ENCODE results near the gene ACSM6.

Gene ACSM6

DNA sequence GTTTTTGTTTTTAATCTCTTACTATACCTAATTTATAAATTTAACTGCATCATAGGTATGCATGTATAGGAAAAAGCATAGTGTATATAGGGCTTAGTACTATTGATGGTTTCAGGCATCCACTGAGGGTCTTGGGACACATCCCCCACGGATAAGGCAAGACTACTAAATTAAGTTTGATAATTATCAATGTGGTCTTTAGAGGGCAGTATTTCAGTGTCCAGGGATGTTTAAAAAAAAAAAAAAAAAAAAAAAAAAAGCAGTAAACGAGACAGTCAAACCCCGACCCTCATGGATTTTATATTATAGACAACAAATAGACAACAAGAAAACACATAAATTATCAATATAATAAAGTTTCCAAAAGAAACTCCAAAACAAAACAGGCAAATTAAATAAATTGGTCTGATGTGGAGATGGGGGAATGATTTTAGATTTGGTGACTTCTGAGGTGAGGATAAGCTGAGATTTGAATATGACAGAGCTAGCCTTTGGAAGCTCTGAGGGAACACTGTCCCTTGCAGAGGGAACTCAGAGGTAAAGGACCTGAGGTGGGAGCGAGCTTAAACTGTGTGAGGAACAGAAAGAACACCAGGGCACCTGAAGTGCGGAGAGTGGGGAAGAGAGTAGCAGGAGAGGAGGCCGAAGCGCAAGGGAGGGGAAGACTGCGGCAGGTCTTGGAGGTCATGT lies 14.8 kb downstream of the ACSM6 start:
- Mint-ChIP-seq H3K4me3 (no peak overlapping the region), H3K36me3 (ENCODE audit: low read depth) (peaks cover 10% of the 10 kb centered on the region), H3K27ac (peak overlapping the region; percentile 43), H3K9me3 (no peaks in the 10 kb centered on the region), H3K4me1 (no peaks in the 10 kb centered on the region), H3K27me3 (ENCODE audit: low read depth, poor library complexity) (no peaks in the 10 kb centered on the region)
- TF ChIP-seq, protein P1, sequence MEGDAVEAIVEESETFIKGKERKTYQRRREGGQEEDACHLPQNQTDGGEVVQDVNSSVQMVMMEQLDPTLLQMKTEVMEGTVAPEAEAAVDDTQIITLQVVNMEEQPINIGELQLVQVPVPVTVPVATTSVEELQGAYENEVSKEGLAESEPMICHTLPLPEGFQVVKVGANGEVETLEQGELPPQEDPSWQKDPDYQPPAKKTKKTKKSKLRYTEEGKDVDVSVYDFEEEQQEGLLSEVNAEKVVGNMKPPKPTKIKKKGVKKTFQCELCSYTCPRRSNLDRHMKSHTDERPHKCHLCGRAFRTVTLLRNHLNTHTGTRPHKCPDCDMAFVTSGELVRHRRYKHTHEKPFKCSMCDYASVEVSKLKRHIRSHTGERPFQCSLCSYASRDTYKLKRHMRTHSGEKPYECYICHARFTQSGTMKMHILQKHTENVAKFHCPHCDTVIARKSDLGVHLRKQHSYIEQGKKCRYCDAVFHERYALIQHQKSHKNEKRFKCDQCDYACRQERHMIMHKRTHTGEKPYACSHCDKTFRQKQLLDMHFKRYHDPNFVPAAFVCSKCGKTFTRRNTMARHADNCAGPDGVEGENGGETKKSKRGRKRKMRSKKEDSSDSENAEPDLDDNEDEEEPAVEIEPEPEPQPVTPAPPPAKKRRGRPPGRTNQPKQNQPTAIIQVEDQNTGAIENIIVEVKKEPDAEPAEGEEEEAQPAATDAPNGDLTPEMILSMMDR (IDR thresholded peaks at IDR 0.05): peak; percentile 21
- no peak for DNase-seq

DNA sequence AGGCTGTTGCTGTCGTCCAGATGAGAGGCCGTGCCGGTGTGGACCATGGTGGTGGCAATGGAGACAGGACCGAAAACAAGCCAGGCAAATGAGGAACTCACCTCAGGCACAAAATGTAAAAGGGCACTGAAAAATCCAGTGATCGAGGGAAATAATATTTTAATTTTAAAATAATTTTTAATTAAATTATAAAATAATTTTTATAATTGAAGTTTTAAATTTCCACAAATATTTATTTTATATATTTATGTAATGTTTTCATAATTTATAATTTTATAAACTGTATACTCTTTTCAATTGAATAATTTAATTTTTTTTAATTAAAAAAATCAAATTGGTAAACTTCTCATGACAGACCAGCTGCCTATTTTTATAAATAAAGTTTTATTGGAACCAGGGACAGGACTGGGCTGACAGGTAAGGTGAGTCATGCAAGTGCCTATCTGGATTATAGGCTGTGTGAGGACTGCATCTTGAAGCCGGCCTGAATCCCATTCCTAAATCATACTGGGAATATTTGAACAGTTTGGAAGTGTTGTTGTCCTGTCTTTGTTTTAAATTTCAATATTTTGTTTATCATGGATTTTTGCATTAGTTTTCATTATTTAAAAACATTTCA lies 15.6 kb downstream of the ACSM6 start:
- no peak for DNase-seq
- no peaks in the 10 kb centered on the region for H3K9me3 Mint-ChIP-seq
- no peak overlapping the region for H3K27ac Mint-ChIP-seq
- H3K4me1 Mint-ChIP-seq: peaks cover 6% of the 10 kb centered on the region
- peaks cover 10% of the 10 kb centered on the region for H3K36me3 Mint-ChIP-seq (ENCODE audit: low read depth)
- H3K27me3 Mint-ChIP-seq (ENCODE audit: low read depth, poor library complexity): no peaks in the 10 kb centered on the region
- TF ChIP-seq, protein P1 (IDR thresholded peaks at IDR 0.05): no peak
- H3K4me3 Mint-ChIP-seq: no peak overlapping the region

GRCh38 chr10:95211606-95212279 lies 17.7 kb downstream of the ACSM6 start:
- H3K4me1 Mint-ChIP-seq: peaks cover 9% of the 10 kb centered on the region
- no peak for DNase-seq
- no peaks in the 10 kb centered on the region for H3K27me3 Mint-ChIP-seq (ENCODE audit: low read depth, poor library complexity)
- no peak overlapping the region for H3K4me3 Mint-ChIP-seq
- peaks cover 14% of the 10 kb centered on the region for H3K9me3 Mint-ChIP-seq
- peaks cover 19% of the 10 kb centered on the region for H3K36me3 Mint-ChIP-seq (ENCODE audit: low read depth)
- TF ChIP-seq, protein P1 (IDR thresholded peaks at IDR 0.05): no peak
- peak overlapping the region; percentile 21 for H3K27ac Mint-ChIP-seq

DNA sequence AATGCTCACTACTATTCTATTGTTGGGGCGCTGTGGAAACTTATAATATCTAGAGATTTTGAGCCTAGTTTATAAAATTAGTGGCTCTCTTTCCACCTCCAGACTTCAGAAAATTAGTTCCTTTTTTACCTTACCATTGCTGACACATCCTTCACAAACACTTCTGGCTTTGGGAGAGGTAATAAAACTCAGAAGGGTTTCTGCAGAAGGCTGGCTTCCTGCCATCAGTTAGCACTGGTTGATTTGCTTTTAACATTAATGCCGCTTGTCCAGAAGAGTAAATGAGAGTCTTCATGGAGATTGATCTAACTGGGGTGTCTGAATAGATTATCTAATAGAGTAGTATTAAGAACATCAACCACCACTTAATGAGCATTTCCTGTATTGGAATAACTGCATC lies 20.3 kb downstream of the ACSM6 start:
- TF ChIP-seq, protein P1 (IDR thresholded peaks at IDR 0.05): no peak
- H3K27ac Mint-ChIP-seq: peak overlapping the region; percentile 36
- H3K9me3 Mint-ChIP-seq: peaks cover 15% of the 10 kb centered on the region
- no peak for DNase-seq
- no peaks in the 10 kb centered on the region for H3K27me3 Mint-ChIP-seq (ENCODE audit: low read depth, poor library complexity)
- peaks cover 25% of the 10 kb centered on the region for H3K36me3 Mint-ChIP-seq (ENCODE audit: low read depth)
- H3K4me1 Mint-ChIP-seq: peaks cover 9% of the 10 kb centered on the region
- H3K4me3 Mint-ChIP-seq: no peak overlapping the region

DNA sequence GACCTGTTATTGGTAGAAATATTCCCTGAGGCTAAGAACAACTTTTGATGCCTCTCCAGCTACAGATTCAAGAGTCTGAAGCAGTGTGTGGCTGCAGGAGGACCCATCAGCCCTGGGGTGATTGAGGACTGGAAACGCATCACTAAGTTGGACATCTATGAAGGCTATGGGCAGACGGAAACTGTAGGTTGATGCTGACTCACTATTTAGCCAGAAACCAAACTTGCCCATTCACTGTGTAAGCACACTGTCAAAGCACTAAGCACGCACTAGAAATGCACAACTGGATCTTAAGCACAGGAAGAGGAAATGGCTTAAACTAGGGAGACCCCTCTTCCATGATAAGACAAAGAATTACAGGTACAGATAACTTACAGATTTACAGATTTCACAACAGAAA lies 20.8 kb downstream of the ACSM6 start:
- peaks cover 9% of the 10 kb centered on the region for H3K4me1 Mint-ChIP-seq
- H3K4me3 Mint-ChIP-seq: no peak overlapping the region
- no peaks in the 10 kb centered on the region for H3K27me3 Mint-ChIP-seq (ENCODE audit: low read depth, poor library complexity)
- TF ChIP-seq, protein P1 (IDR thresholded peaks at IDR 0.05): no peak
- peaks cover 30% of the 10 kb centered on the region for H3K36me3 Mint-ChIP-seq (ENCODE audit: low read depth)
- H3K27ac Mint-ChIP-seq: peak overlapping the region; percentile 36
- no peak for DNase-seq
- peaks cover 15% of the 10 kb centered on the region for H3K9me3 Mint-ChIP-seq

All from nephron progenitor cell (in vitro differentiated cells).